ENCODE results near the gene ZMYM5. TPM values are rescaled to one million over a fixed set of nuclear protein-coding genes. Genes with fewer than 3 reads are reported as not detected.

Gene ZMYM5
- total and polyA plus RNA-seq, 2 of the 13 experiments (the other 11 are each of a cell fraction or from before 2014, with no cell fraction given), result 7.8 to 9.4 TPM

- H3K79me2 ChIP-seq (ENCODE audit: insufficient read depth, low read length), result no peaks in the 10 kb centered on the region
- no peak overlapping the region for H3K27ac ChIP-seq (ENCODE audit: extremely low read length, insufficient read depth, low read length)
- ATAC-seq, result no peak
- H4K20me1 ChIP-seq (ENCODE audit: insufficient read depth, low read length), result no peaks in the 10 kb centered on the region
- no TSS peak for BruUV-seq (replicated peaks)
- no peak for DNase-seq (ENCODE audit: low spot score)
- no peaks in the 10 kb centered on the region for H3K9me3 ChIP-seq (ENCODE audit: low read length)
- ChIA-PET POLR2A (no interaction called here), CTCF (ENCODE audit: low intra/inter-chr PET ratio, low total read pairs) (no interaction called here)
- no peak overlapping the region for H3K9ac ChIP-seq (ENCODE audit: insufficient read depth, low read depth, low read length)
- H3K4me1 ChIP-seq (ENCODE audit: insufficient read depth, low read length), result no peaks in the 10 kb centered on the region
- no peak for FAIRE-seq
- no peaks in the 10 kb centered on the region for H3K27me3 ChIP-seq (ENCODE audit: control insufficient read depth in 1 of 2, insufficient read depth in 2 of 2, low read length in 2 of 2)
- no peak overlapping the region for H3K4me3 ChIP-seq (replicated peaks in 1 of 3; ENCODE audit: insufficient read depth in 1 of 3, low read depth in 2 of 3, low read length in 3 of 3)
- no peak overlapping the region for H3K4me2 ChIP-seq (ENCODE audit: low read depth, low read length)
- no peak overlapping the region for H2AFZ ChIP-seq (ENCODE audit: low read length)
- WGBS (ENCODE audit: low lambda C conversion rate), result 92% methylated on average over 7 of the region's 7 CpGs
- intact Hi-C loops (cut with micrococcal nuclease; ENCODE audit: unreplicated experiment) (no loop called here), in situ Hi-C loops (cut with HindIII; ENCODE audit: extremely low pct_ligation_motif_present, low pct_unique_long_range_greater_than_20kb) (no loop called here)
- H3K36me3 ChIP-seq (replicated peaks in 1 of 2; ENCODE audit: control insufficient read depth in 1 of 2, insufficient read depth in 2 of 2, low read length in 2 of 2), result no peaks in the 10 kb centered on the region
- TF ChIP-seq ZNF468 (CRISPR knock-in tag; IDR thresholded peaks at IDR 0.05), result no peak
- no peak for TF ChIP-seq BCL6 (CRISPR knock-in tag; IDR thresholded peaks at IDR 0.05)
- TF ChIP-seq MTA1 (CRISPR knock-in tag; IDR thresholded peaks at IDR 0.05; ENCODE audit: borderline replicate concordance), result no peak
- no peak for TF ChIP-seq ZNF572 (CRISPR knock-in tag; IDR thresholded peaks at IDR 0.05)
- no peak for TF ChIP-seq ASH2L (IDR thresholded peaks at IDR 0.05; ENCODE audit: insufficient read length, low read depth, low read length)
- TF ChIP-seq ZBTB43 (CRISPR knock-in tag; conservative IDR thresholded peaks at IDR 0.05), result no peak
- no peak for TF ChIP-seq ZNF788 (CRISPR knock-in tag; IDR thresholded peaks at IDR 0.05; ENCODE audit: borderline replicate concordance)
- TF ChIP-seq LRRFIP1 (CRISPR knock-in tag; conservative IDR thresholded peaks at IDR 0.05), result no peak
- no peak for TF ChIP-seq GMEB1 (CRISPR knock-in tag; IDR thresholded peaks at IDR 0.05; ENCODE audit: borderline replicate concordance)
- TF ChIP-seq RORA (CRISPR knock-in tag; IDR thresholded peaks at IDR 0.05), result no peak
- TF ChIP-seq PHB2 (IDR thresholded peaks at IDR 0.05; ENCODE audit: partially characterized antibody), result no peak
- TF ChIP-seq ATF7 (IDR thresholded peaks at IDR 0.05), result no peak
- no peak for TF ChIP-seq ATF7 (CRISPR knock-in tag; IDR thresholded peaks at IDR 0.05)
- TF ChIP-seq FLYWCH1 (CRISPR knock-in tag; IDR thresholded peaks at IDR 0.05), result no peak
- TF ChIP-seq RNF219 (CRISPR knock-in tag; IDR thresholded peaks at IDR 0.05), result no peak
- no peak for TF ChIP-seq ZNF280B (CRISPR knock-in tag; IDR thresholded peaks at IDR 0.05; ENCODE audit: borderline replicate concordance)
Observed at GRCh38 chr13:19795956-19796355, 67.5 kb downstream of the ZMYM5 start.

All from HepG2 (cell line).